GM12878 (cell line): Measurements from ENCODE around the gene AMPH. TPM values are rescaled to one million over a fixed set of nuclear protein-coding genes. Genes with fewer than 3 reads are reported as not detected.

ENCODE experiments used
- ATAC-seq: fragments of 200-7000 bp; cut with Tn5 transposase; 3 replicates; pipeline ENCODE4 v1.9.1; 2020; ENCODE audit warnings: mild to moderate bottlenecking, moderate library complexity
- BruUV-seq: library from RNA; stranded (reverse); fragments of 400-500 nt; replicated peaks from 2 replicates; lab custom pipeline; 2021; lab: Mats Ljungman, UMichigan
- CTCF ChIA-PET: fragments of 300-600 bp; sonication (Branson Sonifier 250); formaldehyde crosslinking; extraction: SDS; loops from one replicate; lab custom pipeline; 2021; ENCODE audit warnings: inconsistent platforms; lab: Yijun Ruan, JAX
- POLR2A ChIA-PET: fragments of 350-600 bp; formaldehyde crosslinking; extraction: SDS; loops from one replicate; lab custom pipeline; 2021; ENCODE audit warnings: inconsistent platforms; lab: Charles Lee
- RAD21 ChIA-PET: fragments of 300-600 bp; sonication (Branson Sonifier 250); formaldehyde crosslinking; loops from one replicate; lab custom pipeline; 2023; ENCODE audit warnings: antibody characterized with exemption; ENCODE audit not compliant: unreplicated experiment; lab: Charles Lee
- SMC1A ChIA-PET: fragments of 300-600 bp; sonication (Branson Sonifier 250); formaldehyde crosslinking; loops from one replicate; lab custom pipeline; 2023; ENCODE audit not compliant: unreplicated experiment, uncharacterized antibody; lab: Charles Lee
- DNase-seq: peaks from one replicate; pipeline ENCODE4 v3.0.0-alpha.2; 2011; ENCODE audit warnings: low read depth, low spot score
- FAIRE-seq: peaks from 3 replicates; lab custom pipeline; 2011; peaks lifted over from hg19 to GRCh38; lab: Jason Lieb, UNC
- H2AFZ ChIP-seq: 2 replicates; pipeline ENCODE4 v1.6.0; 2011; ENCODE audit warnings: low read depth, low read length, control low read depth; ENCODE audit not compliant: control insufficient read depth
- H3K27ac ChIP-seq: 2 replicates; pipeline ENCODE4 v1.5.1; 2011; ENCODE audit warnings: control low read depth; ENCODE audit not compliant: control insufficient read depth, insufficient read depth
- H3K27me3 ChIP-seq, 2 experiments: replicated peaks in 1 of 2; 2 replicates each; pipeline versions ENCODE4 v1.6.0 to v1.6.1; 2011; ENCODE audit warnings: low read length in 1 of 2; ENCODE audit not compliant: control insufficient read depth in 2 of 2, insufficient read depth in 2 of 2
- H3K36me3 ChIP-seq, 2 experiments: 2 replicates each; pipeline ENCODE4 v1.5.1; 2011; ENCODE audit warnings: low read length in 1 of 2; ENCODE audit not compliant: control insufficient read depth in 2 of 2, insufficient read depth in 2 of 2
- H3K4me1 ChIP-seq: 2 replicates; pipeline ENCODE4 v1.6.1; 2011; ENCODE audit warnings: mild to moderate bottlenecking, low read length, moderate library complexity, mixed read lengths; ENCODE audit not compliant: control insufficient read depth, insufficient read depth
- H3K4me2 ChIP-seq: 2 replicates; pipeline ENCODE4 v1.6.0; 2011; ENCODE audit warnings: control low read depth; ENCODE audit not compliant: control insufficient read depth, insufficient read depth
- H3K4me3 ChIP-seq: fragments of 200-600 bp; sonication (generic); 2 replicates; pipeline ENCODE4 v1.5.1; 2016
- H3K79me2 ChIP-seq: 2 replicates; pipeline ENCODE4 v1.6.0; 2011; ENCODE audit warnings: low read length; ENCODE audit not compliant: control insufficient read depth, insufficient read depth
- H3K9ac ChIP-seq: 2 replicates; pipeline ENCODE4 v1.8.0; 2011; ENCODE audit warnings: low read length, control low read depth, mixed read lengths; ENCODE audit not compliant: control insufficient read depth, insufficient read depth
- H3K9me3 ChIP-seq: replicated peaks from 3 replicates; pipeline ENCODE4 v1.5.1; 2011; ENCODE audit warnings: mild to moderate bottlenecking, low read length; ENCODE audit not compliant: control insufficient read depth, insufficient read depth
- H4K20me1 ChIP-seq: 2 replicates; pipeline ENCODE4 v1.6.0; 2011; ENCODE audit not compliant: control insufficient read depth, insufficient read depth
- BHLHE40 ChIP-seq, 2 experiments: fragments of 450-650 bp in 1 of 2; IDR thresholded peaks; 2 replicates each; pipeline ENCODE4 v1.6.1; 2011 to 2017; ENCODE audit warnings: low read depth in 2 of 2, borderline replicate concordance in 1 of 2, improper control_type of control experiment in 1 of 2, low read length in 1 of 2, mild to moderate bottlenecking in 1 of 2
- ESRRA ChIP-seq: IDR thresholded peaks from 2 replicates; pipeline ENCODE4 v1.6.1; 2012; ENCODE audit warnings: mild to moderate bottlenecking, low read length, improper control_type of control experiment
- FOS ChIP-seq: IDR thresholded peaks from 3 replicates; pipeline ENCODE4 v1.6.1; 2011; ENCODE audit warnings: borderline replicate concordance; ENCODE audit not compliant: insufficient read length; ENCODE audit errors: extremely low read depth
- HDAC2 ChIP-seq: fragments of 200-600 bp; sonication (generic); IDR thresholded peaks from 2 replicates; pipeline ENCODE4 v1.6.1; 2017
- NFXL1 ChIP-seq: fragments of 450-650 bp; IDR thresholded peaks from 2 replicates; pipeline ENCODE4 v1.6.1; 2017; ENCODE audit warnings: antibody characterized with exemption, mild to moderate bottlenecking, borderline replicate concordance
- ZNF384 ChIP-seq: IDR thresholded peaks from 2 replicates; pipeline ENCODE4 v1.6.1; 2012; ENCODE audit warnings: low read depth, mild to moderate bottlenecking, low read length, improper control_type of control experiment, borderline replicate concordance
- WGBS: methylation state at CpG from one replicate; pipeline ENCODE4 v1.1.6; 2016; ENCODE audit warnings: low lambda C conversion rate; ENCODE audit not compliant: insufficient replicate concordance, insufficient coverage; ENCODE audit errors: missing lambda C conversion rate; 5-methylcytosine and 5-hydroxymethylcytosine counted together
- in situ Hi-C: fragments of 300-500 bp; cut with MboI; formaldehyde crosslinking; loops from 9 replicates; pipeline ENCODE4 v1.14.3; 2018; ENCODE audit warnings: mixed read lengths
- intact Hi-C: fragments of 100-400 bp; cut with micrococcal nuclease; formaldehyde crosslinking; loops from one replicate; pipeline ENCODE4 v1.14.2; 2022; ENCODE audit not compliant: unreplicated experiment
- polyA plus RNA-seq, 11 experiments: library from polyadenylated mRNA; depleted of rRNA in 4 of 11; unstranded in 6 of 11; stranded (reverse) in 5 of 11; fragments of >200 nt; fragmentation: Nextera tagmentation in 4 of 11; fragmentation: Illumina TruSeq in 1 of 11; extraction: Ambion mirVana in 4 of 11; extraction: Trizol in 1 of 11; gene quantifications; 1 replicate in 1 of 11; 2 replicates in 10 of 11; pipeline versions ENCODE4 v1.2.1 to v1.2.3, GENCODE V29; 2011 to 2016; ENCODE audit warnings: inconsistent platforms in 2 of 11, missing spikeins in 2 of 11, low read depth in 1 of 11
- total RNA-seq, 4 experiments: library from RNA; depleted of rRNA in 3 of 4; stranded (reverse); fragments of >200 nt in 3 of 4; fragmentation: Illumina TruSeq in 1 of 4; extraction: Trizol in 1 of 4; gene quantifications; 2 replicates each; pipeline versions ENCODE4 v1.2.1 to v1.2.3, GENCODE V29; 2013 to 2021
- TF ChIP-seq, protein P1 (sequence below), 3 experiments: IDR thresholded peaks in 2 of 3; conservative IDR thresholded peaks in 1 of 3; 2 replicates each; pipeline ENCODE4 v1.5.1; 2011; ENCODE audit warnings: low read depth in 3 of 3, low read length in 3 of 3, mild to moderate bottlenecking in 3 of 3, control low read depth in 2 of 3, moderate library complexity in 2 of 3, inconsistent platforms in 1 of 3, mixed read lengths in 1 of 3; ENCODE audit not compliant: control insufficient read depth in 2 of 3, insufficient read depth in 1 of 3; ENCODE audit errors: extremely low read depth in 1 of 3
- TF ChIP-seq, protein P2 (sequence below): fragments of 450-650 bp; formaldehyde crosslinking; IDR thresholded peaks from 2 replicates; pipeline ENCODE4 v1.4.0; 2020; ENCODE audit warnings: mild to moderate bottlenecking, moderate library complexity

Gene AMPH
- total and polyA plus RNA-seq, 10 of the 15 experiments (the other 5 are each of a cell fraction or from before 2014, with no cell fraction given), result 0.03 to 0.24 (median 0.08) TPM; not detected in 2

DNA sequence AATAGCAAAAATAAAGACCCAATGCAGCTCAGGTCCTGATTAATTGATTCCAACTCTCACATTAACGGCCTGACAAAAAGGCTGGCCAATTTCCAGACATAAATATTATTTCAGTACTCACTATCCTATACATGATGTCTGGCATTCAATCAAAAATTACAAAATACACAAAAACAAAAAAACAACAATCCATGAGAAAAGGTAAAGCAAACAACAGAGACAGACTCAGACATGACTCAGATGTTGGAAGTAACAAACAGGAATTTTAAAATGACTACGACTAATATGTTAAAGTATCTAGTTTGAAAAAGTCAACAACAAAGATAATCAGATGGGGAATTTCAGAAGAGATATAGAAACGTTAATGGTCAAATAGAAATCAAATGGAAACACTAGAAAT is 152.8 kb downstream of the AMPH start (continued):
- TF ChIP-seq NFXL1 (no peak), BHLHE40 (IDR thresholded peaks at IDR 0.05; ENCODE audit: borderline replicate concordance in 1 of 2, low read depth in 2 of 2, low read length in 1 of 2) (no peak), ZNF384 (no peak)

DNA sequence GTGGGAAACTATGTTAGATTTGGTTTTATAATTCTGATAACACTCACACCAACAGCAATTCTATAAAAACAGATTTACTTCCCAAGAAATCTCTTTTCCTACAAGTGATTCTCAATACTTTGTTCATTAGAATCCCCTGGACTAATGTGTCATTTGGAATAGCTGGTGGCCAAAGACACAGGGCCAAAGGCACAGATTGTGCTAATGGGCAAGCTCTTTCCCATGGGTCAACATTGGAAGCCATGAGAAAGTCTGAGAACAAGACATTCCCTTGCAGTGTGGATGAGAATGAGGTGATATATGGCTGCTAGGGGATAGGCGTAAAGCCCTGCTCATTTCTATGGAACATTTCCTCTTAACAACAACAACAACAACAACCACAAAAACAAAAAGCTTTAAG is 153.8 kb downstream of the AMPH start:
- FAIRE-seq, result no peak
- Histone ChIP-seq H3K4me1 (no peaks in the 10 kb centered on the region), H4K20me1 (no peaks in the 10 kb centered on the region), H3K4me3 (no peak overlapping the region), H3K27me3 (no peaks in the 10 kb centered on the region; a peak in 2 of 4 replicates), H2AFZ (no peak overlapping the region), H3K4me2 (no peak overlapping the region), H3K79me2 (no peaks in the 10 kb centered on the region), H3K36me3 (no peaks in the 10 kb centered on the region)
- ChIA-PET CTCF (interaction anchor here (0.7 to 1.4 kb wide), 2 partner anchors 14 to 118 kb away, joined by 3 read pairs; no protein-coding TSS in a partner anchor), RAD21 (no interaction called here), SMC1A (no interaction called here)
- intact Hi-C loops, result no loop called here
- in situ Hi-C loops, result no loop called here
- no peak for ATAC-seq
- 82% methylated on average over 1 of the region's 1 CpG for WGBS
- TF ChIP-seq, protein P1, sequence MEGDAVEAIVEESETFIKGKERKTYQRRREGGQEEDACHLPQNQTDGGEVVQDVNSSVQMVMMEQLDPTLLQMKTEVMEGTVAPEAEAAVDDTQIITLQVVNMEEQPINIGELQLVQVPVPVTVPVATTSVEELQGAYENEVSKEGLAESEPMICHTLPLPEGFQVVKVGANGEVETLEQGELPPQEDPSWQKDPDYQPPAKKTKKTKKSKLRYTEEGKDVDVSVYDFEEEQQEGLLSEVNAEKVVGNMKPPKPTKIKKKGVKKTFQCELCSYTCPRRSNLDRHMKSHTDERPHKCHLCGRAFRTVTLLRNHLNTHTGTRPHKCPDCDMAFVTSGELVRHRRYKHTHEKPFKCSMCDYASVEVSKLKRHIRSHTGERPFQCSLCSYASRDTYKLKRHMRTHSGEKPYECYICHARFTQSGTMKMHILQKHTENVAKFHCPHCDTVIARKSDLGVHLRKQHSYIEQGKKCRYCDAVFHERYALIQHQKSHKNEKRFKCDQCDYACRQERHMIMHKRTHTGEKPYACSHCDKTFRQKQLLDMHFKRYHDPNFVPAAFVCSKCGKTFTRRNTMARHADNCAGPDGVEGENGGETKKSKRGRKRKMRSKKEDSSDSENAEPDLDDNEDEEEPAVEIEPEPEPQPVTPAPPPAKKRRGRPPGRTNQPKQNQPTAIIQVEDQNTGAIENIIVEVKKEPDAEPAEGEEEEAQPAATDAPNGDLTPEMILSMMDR (IDR thresholded peaks at IDR 0.05 in 2 of 3, conservative IDR thresholded peaks at IDR 0.05 in 1 of 3; ENCODE audit: control insufficient read depth in 2 of 3, extremely low read depth in 1 of 3, insufficient read depth in 1 of 3, low read depth in 3 of 3, low read length in 3 of 3), result no peak
- TF ChIP-seq HDAC2 (no peak), NFXL1 (no peak), ESRRA (no peak), FOS (no peak)
- TF ChIP-seq, protein P2, sequence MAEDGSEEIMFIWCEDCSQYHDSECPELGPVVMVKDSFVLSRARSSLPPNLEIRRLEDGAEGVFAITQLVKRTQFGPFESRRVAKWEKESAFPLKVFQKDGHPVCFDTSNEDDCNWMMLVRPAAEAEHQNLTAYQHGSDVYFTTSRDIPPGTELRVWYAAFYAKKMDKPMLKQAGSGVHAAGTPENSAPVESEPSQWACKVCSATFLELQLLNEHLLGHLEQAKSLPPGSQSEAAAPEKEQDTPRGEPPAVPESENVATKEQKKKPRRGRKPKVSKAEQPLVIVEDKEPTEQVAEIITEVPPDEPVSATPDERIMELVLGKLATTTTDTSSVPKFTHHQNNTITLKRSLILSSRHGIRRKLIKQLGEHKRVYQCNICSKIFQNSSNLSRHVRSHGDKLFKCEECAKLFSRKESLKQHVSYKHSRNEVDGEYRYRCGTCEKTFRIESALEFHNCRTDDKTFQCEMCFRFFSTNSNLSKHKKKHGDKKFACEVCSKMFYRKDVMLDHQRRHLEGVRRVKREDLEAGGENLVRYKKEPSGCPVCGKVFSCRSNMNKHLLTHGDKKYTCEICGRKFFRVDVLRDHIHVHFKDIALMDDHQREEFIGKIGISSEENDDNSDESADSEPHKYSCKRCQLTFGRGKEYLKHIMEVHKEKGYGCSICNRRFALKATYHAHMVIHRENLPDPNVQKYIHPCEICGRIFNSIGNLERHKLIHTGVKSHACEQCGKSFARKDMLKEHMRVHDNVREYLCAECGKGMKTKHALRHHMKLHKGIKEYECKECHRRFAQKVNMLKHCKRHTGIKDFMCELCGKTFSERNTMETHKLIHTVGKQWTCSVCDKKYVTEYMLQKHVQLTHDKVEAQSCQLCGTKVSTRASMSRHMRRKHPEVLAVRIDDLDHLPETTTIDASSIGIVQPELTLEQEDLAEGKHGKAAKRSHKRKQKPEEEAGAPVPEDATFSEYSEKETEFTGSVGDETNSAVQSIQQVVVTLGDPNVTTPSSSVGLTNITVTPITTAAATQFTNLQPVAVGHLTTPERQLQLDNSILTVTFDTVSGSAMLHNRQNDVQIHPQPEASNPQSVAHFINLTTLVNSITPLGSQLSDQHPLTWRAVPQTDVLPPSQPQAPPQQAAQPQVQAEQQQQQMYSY (CRISPR knock-in tag), result no peak
- TF ChIP-seq, all 136 proteins: peak for 0
- no peak for DNase-seq
- Histone ChIP-seq H3K27ac (no peak overlapping the region), H3K9me3 (no peaks in the 10 kb centered on the region), H3K9ac (no peak overlapping the region)
- no TSS peak for BruUV-seq
- POLR2A ChIA-PET, result no interaction called here
